Upper lobe of right lung (tissue), 1 donor: Measurements from ENCODE around the gene ALPK3. TPM values are rescaled to one million over a fixed set of nuclear protein-coding genes. Genes with fewer than 3 reads are reported as not detected.

ENCODE experiments used
- ATAC-seq: fragments of 200-7000 bp; cut with Tn5 transposase; one replicate; pipeline ENCODE4 v1.9.1; 2020; ENCODE audit warnings: mild to moderate bottlenecking, moderate library complexity
- DNase-seq: peaks from one replicate; pipeline ENCODE4 v3.0.0-alpha.2; 2020
- H3K27ac ChIP-seq: fragments of 200-600 bp; one replicate; pipeline ENCODE4 v1.8.0; 2022
- H3K27me3 ChIP-seq: fragments of 200-600 bp; one replicate; pipeline ENCODE4 v1.8.0; 2022; ENCODE audit warnings: mild to moderate bottlenecking
- H3K36me3 ChIP-seq: fragments of 200-600 bp; one replicate; pipeline ENCODE4 v1.8.0; 2022
- H3K4me1 ChIP-seq: fragments of 200-600 bp; one replicate; pipeline ENCODE4 v1.8.0; 2022
- H3K4me3 ChIP-seq: fragments of 200-600 bp; one replicate; pipeline ENCODE4 v1.8.0; 2022; ENCODE audit warnings: mild to moderate bottlenecking
- H3K9me3 ChIP-seq: fragments of 200-600 bp; one replicate; pipeline ENCODE4 v1.8.0; 2022
- CTCF ChIP-seq: fragments of 200-600 bp; IDR thresholded peaks from one replicate; pipeline ENCODE4 v1.8.0; 2022; ENCODE audit warnings: antibody characterized with exemption
- intact Hi-C: fragments of 100-400 bp; cut with DNase I; formaldehyde crosslinking; loops from one replicate; pipeline ENCODE4 v1.11.0; 2022
- total RNA-seq: library from RNA; stranded (reverse); fragmentation: NEBNext Ultra II Directional; extraction: Animal tissue kit (Norgen Biotek cat#: 25700); gene quantifications from one replicate; pipeline ENCODE4 v1.2.1, GENCODE V29; 2021
- donor health status: DM: no; HTN: yes; CAD: no; lungs with severe emphysema.

ALPK3 gene
- total RNA-seq, 1 donor from 2014 or later: 21.0 TPM

GRCh38 chr15:84829428-84829827, 12.3 kb downstream of the ALPK3 start:
- H3K4me1 ChIP-seq: peaks cover 20% of the 10 kb centered on the region
- ATAC-seq: no peak
- no peak for DNase-seq

GRCh38 chr15:84830036-84830435, 12.9 kb downstream of the ALPK3 start:
- no peaks in the 10 kb centered on the region for H3K9me3 ChIP-seq
- DNase-seq (no peak), ATAC-seq (no peak)
- no peak overlapping the region for H3K4me3 ChIP-seq
- H3K27me3 ChIP-seq: no peaks in the 10 kb centered on the region
- no peak overlapping the region for H3K27ac ChIP-seq
- TF ChIP-seq CTCF: no peak
- H3K4me1 ChIP-seq: peaks cover 20% of the 10 kb centered on the region
- intact Hi-C loops: no loop called here
- H3K36me3 ChIP-seq: no peaks in the 10 kb centered on the region

More at GRCh38 chr15:84829428-84829827, 12.3 kb downstream of the ALPK3 start:
- intact Hi-C loops: no loop called here
- H3K27ac ChIP-seq: no peak overlapping the region
- H3K27me3 ChIP-seq: no peaks in the 10 kb centered on the region
- H3K36me3 ChIP-seq: no peaks in the 10 kb centered on the region
- no peaks in the 10 kb centered on the region for H3K9me3 ChIP-seq
- no peak overlapping the region for H3K4me3 ChIP-seq
- no peak for TF ChIP-seq CTCF

GRCh38 chr15:84831028-84831427, 13.9 kb downstream of the ALPK3 start:
- ATAC-seq (no peak), DNase-seq (no peak)
- H3K4me1 ChIP-seq: peaks cover 20% of the 10 kb centered on the region
- no peak for TF ChIP-seq CTCF
- intact Hi-C loops: no loop called here
- no peaks in the 10 kb centered on the region for H3K9me3 ChIP-seq
- H3K27ac ChIP-seq: no peak overlapping the region
- no peaks in the 10 kb centered on the region for H3K27me3 ChIP-seq
- no peaks in the 10 kb centered on the region for H3K36me3 ChIP-seq
- H3K4me3 ChIP-seq: no peak overlapping the region

- TF ChIP-seq CTCF: no peak
- no peak for DNase-seq
- Histone ChIP-seq H3K4me3 (no peak overlapping the region), H3K27me3 (no peaks in the 10 kb centered on the region), H3K4me1 (peaks cover 20% of the 10 kb centered on the region), H3K36me3 (no peaks in the 10 kb centered on the region), H3K9me3 (no peaks in the 10 kb centered on the region), H3K27ac (no peak overlapping the region)
- intact Hi-C loops: no loop called here
- ATAC-seq: no peak
These were observed 14.5 kb downstream of the ALPK3 start for GRCh38 chr15:84831613-84832012.

- peak; percentile 11 for ATAC-seq
- intact Hi-C loops: no loop called here
- Histone ChIP-seq H3K4me1 (peaks cover 20% of the 10 kb centered on the region), H3K9me3 (no peaks in the 10 kb centered on the region), H3K36me3 (no peaks in the 10 kb centered on the region), H3K27ac (no peak overlapping the region), H3K27me3 (no peaks in the 10 kb centered on the region), H3K4me3 (no peak overlapping the region)
- DNase-seq: no peak
- no peak for TF ChIP-seq CTCF
These were observed 15.4 kb downstream of the ALPK3 start for GRCh38 chr15:84832448-84833040.
